ENCODE data around the gene ARHGAP21.
"Not testable (repeated sequence)": the region's sequence is repeated elsewhere in the genome, so short reads cannot be mapped to it uniquely, and the experiment has no call there.

The ARHGAP21 gene

DNA sequence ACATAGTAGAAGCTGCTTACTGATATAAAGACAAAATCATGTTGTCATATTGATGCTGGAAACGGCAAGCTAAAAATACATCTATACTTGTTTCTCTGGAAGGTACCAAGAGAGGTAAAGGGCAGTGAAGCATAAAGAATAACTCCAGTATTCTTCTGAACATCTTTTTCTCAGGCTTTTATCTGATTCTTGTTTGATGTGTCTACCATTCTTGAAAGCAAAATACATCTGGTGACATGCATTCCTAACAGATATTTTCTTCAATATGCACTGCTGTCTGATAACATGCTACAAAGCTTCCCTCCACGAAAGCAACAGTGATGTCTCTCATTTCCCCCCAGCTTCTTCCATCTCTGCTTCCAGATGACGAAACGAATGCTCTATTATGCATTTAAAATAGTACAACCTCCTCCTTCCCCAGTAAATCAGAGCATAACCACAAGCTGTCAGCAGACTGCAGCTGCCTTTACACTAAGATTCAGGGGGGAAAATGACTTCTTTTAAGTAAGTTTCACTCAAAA, 100.8 kb downstream of the ARHGAP21 start:
- peak; percentile 53 for DNase-seq

GRCh38 chr10:24621035-24621795, 102.5 kb downstream of the ARHGAP21 start:
- not testable (repeated sequence) for DNase-seq

GRCh38 chr10:24619994-24620310, 103.7 kb downstream of the ARHGAP21 start:
- DNase-seq = not testable (repeated sequence)

DNA sequence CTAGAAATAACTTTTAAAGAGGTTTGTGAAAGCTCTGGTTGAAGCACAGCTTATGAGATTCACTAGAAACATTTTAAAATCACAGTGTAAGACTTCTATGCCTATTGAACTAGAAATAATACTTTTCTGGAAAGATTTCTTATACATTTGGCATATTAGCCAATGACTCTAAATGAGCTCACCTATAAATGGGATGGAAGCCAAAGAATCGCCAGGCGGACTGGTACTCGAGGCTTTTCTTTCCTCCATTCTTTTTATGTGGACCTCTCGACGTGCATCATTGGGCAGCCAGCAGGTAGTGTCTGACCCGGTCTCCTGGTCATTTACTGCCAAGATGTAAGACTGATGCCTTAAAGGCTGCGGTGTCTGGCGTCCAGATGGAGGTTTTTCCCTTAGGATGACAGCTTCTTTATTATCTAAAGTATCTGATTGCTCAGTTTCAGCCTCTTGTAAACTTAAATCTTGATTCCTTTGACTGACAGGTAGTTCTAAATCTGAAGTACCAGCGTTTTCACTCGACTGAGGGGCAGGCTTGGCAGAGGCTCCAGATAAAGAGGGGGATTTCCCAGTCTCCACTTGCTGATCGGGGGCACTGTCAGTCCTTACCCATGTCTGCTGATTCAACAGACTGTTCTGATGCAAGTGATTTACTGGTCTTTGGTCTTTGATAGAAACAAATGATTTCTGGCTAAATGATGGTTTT, 104.2 kb downstream of the ARHGAP21 start:
- not testable (repeated sequence) for DNase-seq

GRCh38 chr10:24618401-24618800, 105.3 kb downstream of the ARHGAP21 start:
- no peak for DNase-seq

DNA sequence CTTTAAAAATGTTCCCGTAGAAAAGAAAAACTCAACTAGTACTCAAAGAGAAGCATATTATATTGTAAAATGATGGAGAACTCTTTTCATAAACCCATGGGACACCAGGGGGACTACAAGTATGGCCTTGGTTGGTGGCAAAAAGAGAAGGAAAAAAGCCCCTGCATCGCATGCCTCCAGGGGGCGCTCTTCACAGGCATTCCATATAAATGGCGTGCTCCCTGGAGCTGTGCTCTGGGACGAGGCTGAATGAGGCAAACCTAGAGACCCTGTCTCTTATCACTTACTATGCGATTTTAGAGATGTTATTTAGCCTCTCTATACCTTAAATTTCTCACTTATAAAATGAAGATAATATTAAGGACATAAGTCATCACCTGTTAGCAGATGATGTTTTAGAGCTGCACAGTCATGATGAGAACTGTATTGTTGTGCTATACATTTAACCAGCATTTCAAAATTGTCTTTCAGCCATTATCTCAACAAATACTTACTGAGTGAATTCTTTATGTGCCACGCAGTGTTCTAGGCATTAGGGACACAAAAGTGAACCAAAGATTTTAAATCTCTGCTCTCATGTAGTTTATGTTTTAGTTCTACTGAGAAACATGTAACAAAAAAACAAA, 105.8 kb downstream of the ARHGAP21 start:
- DNase-seq = peak; percentile 29

- no peak for DNase-seq
These were observed 107.2 kb downstream of the ARHGAP21 start for GRCh38 chr10:24616536-24616935.

DNA sequence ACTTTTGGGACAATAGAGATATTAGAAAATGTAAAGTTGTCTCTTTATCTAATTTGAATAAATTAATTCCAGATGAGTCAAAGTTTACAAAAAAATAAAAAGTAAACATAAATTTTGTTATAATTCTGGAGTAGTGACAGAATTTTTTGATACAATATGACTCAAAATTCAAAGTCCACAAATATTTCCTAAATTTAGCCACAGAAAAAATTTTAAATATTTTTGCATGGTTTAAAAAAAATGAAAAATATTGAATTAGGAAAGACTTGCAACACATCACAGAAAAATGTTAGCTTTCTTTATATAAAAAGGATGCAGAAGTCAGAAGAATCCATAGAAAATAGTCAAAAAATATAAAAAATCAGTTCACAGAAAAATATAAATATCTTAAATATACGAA, 117.7 kb downstream of the ARHGAP21 start:
- DNase-seq = no peak

DNA sequence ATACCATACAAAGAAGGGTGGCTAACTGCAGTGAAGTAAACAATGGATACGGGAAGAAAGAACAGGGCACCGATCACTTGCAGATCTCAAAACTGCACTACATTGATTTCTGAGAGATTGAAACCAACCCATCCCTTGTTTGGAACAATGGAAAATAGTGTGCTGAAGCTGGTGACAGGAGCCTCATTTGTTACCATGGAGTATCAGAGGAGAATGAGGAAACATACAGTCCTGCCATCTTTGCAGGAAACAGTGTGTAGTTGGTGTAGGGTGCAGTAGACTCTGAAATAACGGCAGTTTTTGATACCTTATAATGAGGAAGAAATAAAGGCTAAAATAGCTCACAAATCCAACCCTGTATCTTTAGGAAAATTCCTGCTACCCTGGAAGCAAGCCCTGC, 118.5 kb downstream of the ARHGAP21 start:
- DNase-seq = no peak

DNA sequence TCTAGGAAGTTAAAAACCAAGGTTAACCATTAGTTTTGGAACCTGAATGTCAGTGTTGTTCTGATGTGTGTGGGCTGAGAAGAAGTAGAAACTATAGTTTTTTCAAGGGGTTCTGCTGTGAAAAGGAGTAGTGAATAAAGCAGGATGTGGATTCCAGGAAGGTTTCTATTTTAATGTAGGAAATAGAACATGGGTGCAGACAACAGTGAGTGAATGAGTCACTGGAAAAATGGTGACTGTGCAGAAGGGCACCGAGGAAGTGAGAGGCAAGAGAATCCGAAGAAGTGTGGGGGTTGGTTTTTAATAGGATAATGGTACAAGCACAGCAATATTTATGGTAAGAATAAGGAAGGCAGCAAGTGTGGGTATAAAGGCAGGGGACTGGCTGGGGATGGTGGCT, 120.4 kb downstream of the ARHGAP21 start:
- DNase-seq = no peak

- DNase-seq = no peak
These were observed 125.7 kb downstream of the ARHGAP21 start for GRCh38 chr10:24597961-24598360.

- DNase-seq = no peak
These were observed 126.3 kb downstream of the ARHGAP21 start for GRCh38 chr10:24597426-24597825.

GRCh38 chr10:24596217-24596930, 127.3 kb downstream of the ARHGAP21 start:
- DNase-seq = no peak

- no peak for DNase-seq
These were observed 132.8 kb downstream of the ARHGAP21 start for GRCh38 chr10:24590697-24591457.

DNA sequence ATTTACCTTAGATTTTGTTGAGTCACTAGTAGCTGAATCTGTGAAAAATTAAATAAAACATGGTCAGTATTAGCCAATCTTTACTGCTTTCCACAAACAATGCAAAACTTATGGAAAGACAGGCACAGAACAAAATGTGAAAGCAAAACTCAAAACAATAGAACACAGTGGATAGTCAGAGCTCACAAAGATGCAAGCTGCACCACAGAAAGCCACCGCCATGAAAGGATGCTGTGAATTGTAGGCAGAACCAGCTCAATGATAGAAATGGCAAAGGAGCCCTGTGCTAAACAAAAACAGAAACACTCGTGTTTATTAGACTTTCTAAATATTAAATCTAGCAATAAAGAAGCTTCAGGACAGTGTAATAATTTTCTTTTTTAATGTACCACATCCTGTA, 134.4 kb downstream of the ARHGAP21 start:
- DNase-seq = no peak

DNA sequence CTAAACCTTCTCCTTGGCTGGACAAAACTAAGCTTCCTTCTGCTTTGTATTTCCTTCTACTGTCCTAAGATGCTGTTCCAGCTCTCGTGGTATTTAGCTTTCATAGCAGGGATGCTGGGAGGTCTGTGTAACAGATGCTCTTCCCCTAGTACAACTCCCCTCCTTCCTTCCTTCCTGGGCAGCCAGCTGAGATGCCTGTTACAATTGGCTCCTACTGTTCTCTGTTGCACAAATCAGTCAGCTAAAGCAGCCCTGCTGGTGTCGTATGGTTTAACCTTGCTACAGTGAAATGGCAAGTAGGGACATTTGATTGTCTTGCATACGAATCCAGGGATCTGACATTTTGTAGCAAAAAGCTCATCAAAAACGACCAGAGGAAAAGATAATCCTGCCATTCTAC, 143.8 kb downstream of the ARHGAP21 start:
- no peak for DNase-seq

- DNase-seq = no peak
These were observed 144.2 kb downstream of the ARHGAP21 start for GRCh38 chr10:24579448-24579847.

GRCh38 chr10:24575481-24576002, 148.1 kb downstream of the ARHGAP21 start:
- no peak for DNase-seq

DNA sequence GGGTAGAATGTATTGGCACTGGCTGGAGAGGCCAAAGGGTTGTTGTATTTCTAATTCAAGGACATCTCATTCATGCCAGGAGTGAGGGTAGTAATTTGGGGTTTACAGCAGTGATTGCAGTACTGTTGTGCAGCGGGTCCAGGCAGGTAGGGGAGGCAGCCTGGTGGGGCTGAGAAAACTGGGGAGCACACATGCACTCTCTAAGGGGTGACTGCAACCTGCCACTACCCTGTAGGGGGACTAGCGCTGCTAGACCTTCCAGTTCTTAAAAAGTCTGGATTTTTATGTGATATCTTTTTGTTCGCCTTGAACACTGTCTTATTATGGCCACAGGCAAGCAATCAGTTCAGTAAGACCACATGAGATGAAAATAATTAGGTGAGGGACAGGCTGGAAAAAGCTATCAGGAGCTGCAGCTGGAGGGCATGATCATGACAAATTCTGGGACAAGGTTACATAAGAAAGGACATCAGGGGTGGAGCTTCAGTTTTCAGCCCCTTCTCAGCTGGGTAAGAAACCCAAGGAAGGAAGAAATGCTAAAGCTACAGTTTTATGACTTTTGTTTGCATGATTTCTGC, 149.0 kb downstream of the ARHGAP21 start:
- DNase-seq = no peak

DNA sequence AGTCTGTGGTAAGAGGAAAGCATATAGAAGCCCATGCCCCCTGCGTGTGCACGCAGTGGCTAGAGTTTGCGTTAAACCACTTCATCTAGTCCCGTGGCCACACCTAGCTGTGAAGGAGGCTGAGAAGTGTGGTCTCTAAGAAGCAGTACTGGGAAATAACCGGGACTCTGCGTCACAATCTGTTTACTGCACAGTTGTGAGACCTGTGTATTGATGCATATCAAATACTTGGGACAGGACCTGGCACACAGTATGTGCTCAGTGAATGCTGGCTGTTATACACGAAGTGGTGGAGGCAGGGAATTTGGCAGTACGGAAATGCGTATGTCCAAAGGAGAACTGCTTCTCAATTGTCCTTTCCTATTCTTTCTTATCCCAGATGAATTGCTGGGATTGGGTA, 149.5 kb downstream of the ARHGAP21 start:
- no peak for DNase-seq

DNA sequence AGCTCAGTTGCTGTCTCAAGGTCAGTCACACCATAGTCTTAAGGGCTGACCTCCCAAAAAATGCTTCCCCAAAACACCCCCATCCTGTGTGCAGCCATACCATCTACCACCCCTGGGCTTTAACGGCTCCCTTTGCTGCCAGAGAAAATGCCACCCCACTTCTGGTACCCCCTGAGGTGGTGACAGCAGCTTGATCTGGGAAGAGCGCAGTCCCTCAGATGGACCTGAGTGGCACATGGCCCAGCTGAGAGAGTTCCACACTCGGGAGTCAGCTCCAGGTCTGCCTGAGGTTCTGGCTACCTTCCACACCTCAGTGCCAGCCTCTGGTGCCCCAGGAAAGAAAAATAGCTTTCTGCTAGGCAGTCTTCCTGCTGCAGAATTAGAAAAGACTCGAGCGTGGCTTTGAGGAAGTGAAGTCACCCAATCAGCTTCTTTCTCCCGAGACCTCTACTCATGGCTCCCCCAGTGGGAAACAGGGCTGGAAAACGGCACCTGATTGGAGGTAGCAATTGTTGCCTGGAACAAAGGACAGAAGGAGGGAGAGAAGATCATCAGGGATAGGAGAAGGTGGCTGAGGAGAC, 151.7 kb downstream of the ARHGAP21 start:
- DNase-seq = no peak

All from central memory CD4-positive, alpha-beta T cell (primary cell).